ENCODE data around the gene ST8SIA5.

ST8SIA5 gene

GRCh38 chr18:46738491-46738890 is 18.4 kb downstream of the ST8SIA5 start:
- no peak for DNase-seq

- no peak for DNase-seq
Measured at GRCh38 chr18:46736736-46737135, 20.1 kb downstream of the ST8SIA5 start.

- no peak for DNase-seq
Measured at GRCh38 chr18:46736135-46736534, 20.7 kb downstream of the ST8SIA5 start.

GRCh38 chr18:46734981-46735380 is 21.9 kb downstream of the ST8SIA5 start:
- DNase-seq = no peak

GRCh38 chr18:46733872-46734271 is 23.0 kb downstream of the ST8SIA5 start:
- no peak for DNase-seq

GRCh38 chr18:46732801-46733200 is 24.1 kb downstream of the ST8SIA5 start:
- DNase-seq = no peak

- no peak for DNase-seq
Measured at GRCh38 chr18:46732201-46732600, 24.7 kb downstream of the ST8SIA5 start.

GRCh38 chr18:46731316-46731715 is 25.5 kb downstream of the ST8SIA5 start:
- DNase-seq = no peak

- DNase-seq = no peak
Measured at GRCh38 chr18:46728219-46728930, 28.5 kb downstream of the ST8SIA5 start.

- no peak for DNase-seq
Measured at GRCh38 chr18:46727177-46727576, 29.7 kb downstream of the ST8SIA5 start.

GRCh38 chr18:46725310-46725709 is 31.5 kb downstream of the ST8SIA5 start:
- no peak for DNase-seq

- no peak for DNase-seq
Measured at GRCh38 chr18:46723856-46724415, 32.9 kb downstream of the ST8SIA5 start.

GRCh38 chr18:46722051-46722450 is 34.8 kb downstream of the ST8SIA5 start:
- DNase-seq = no peak

GRCh38 chr18:46721331-46721730 is 35.5 kb downstream of the ST8SIA5 start:
- no peak for DNase-seq

GRCh38 chr18:46720521-46720920 is 36.3 kb downstream of the ST8SIA5 start:
- DNase-seq = no peak

GRCh38 chr18:46720092-46720491 is 36.8 kb downstream of the ST8SIA5 start:
- no peak for DNase-seq

- DNase-seq = no peak
Measured at GRCh38 chr18:46719388-46719787, 37.5 kb downstream of the ST8SIA5 start.

GRCh38 chr18:46718501-46719341 is 38.1 kb downstream of the ST8SIA5 start:
- no peak for DNase-seq

GRCh38 chr18:46716827-46717226 is 40.0 kb downstream of the ST8SIA5 start:
- no peak for DNase-seq

GRCh38 chr18:46716336-46716735 is 40.5 kb downstream of the ST8SIA5 start:
- DNase-seq = no peak

GRCh38 chr18:46715062-46715461 is 41.8 kb downstream of the ST8SIA5 start:
- DNase-seq = no peak

- no peak for DNase-seq
Measured at GRCh38 chr18:46712406-46712805, 44.4 kb downstream of the ST8SIA5 start.

- no peak for DNase-seq
Measured at GRCh38 chr18:46711444-46711863, 45.4 kb downstream of the ST8SIA5 start.

- DNase-seq = no peak
Measured at GRCh38 chr18:46706968-46707367, 49.9 kb downstream of the ST8SIA5 start.
